ENCODE data around the gene ZNF217. TPM values are rescaled to one million over a fixed set of nuclear protein-coding genes. Genes with fewer than 3 reads are reported as not detected.

ZNF217 gene
- polyA plus RNA-seq, 2 of the 4 experiments (the other 2 are of a cell fraction): 22.2 to 30.5 TPM

- peak; percentile 74 for TF ChIP-seq MAX (IDR thresholded peaks at IDR 0.05)
- no peak; the same call in 1 of the 2 replicates for TF ChIP-seq MYC (IDR thresholded peaks at IDR 0.05; ENCODE audit: borderline replicate concordance, low read length)
- TF ChIP-seq HMGXB4 (CRISPR knock-in tag; IDR thresholded peaks at IDR 0.05; ENCODE audit: borderline replicate concordance): no peak
- TF ChIP-seq JUNB (IDR thresholded peaks at IDR 0.05): peak; percentile 49; the same call in 1 of the 2 replicates
These were observed 16.1 kb upstream of the ZNF217 start (continued) for GRCh38 chr20:53609491-53610445.

- Histone ChIP-seq H3K27ac (peak overlapping the region; percentile 74 to 87), H3K9me3 (no peaks in the 10 kb centered on the region), H3K4me1 (peaks cover 56% of the 10 kb centered on the region), H3K4me3 (peak overlapping the region; percentile 27; the same call in 2 of the 3 replicates), H3K4me2 (peak overlapping the region; percentile 79)
- no peak for FAIRE-seq
- no peak for TF ChIP-seq ELK1 (IDR thresholded peaks at IDR 0.05; ENCODE audit: low read depth, low read length)
- TF ChIP-seq ZFP36 (IDR thresholded peaks at IDR 0.05; ENCODE audit: borderline replicate concordance, partially characterized antibody): no peak
- no peak for TF ChIP-seq RNF2 (IDR thresholded peaks at IDR 0.05; ENCODE audit: borderline replicate concordance, low read depth)
- no peak for TF ChIP-seq EHMT2 (IDR thresholded peaks at IDR 0.05; ENCODE audit: low read depth)
- no peak for TF ChIP-seq NR3C1 (IDR thresholded peaks at IDR 0.05)
- no peak for TF ChIP-seq NPAS2 (CRISPR knock-in tag; IDR thresholded peaks at IDR 0.05; ENCODE audit: borderline replicate concordance)
- no peak for TF ChIP-seq RFX5 (IDR thresholded peaks at IDR 0.05)
- no peak for TF ChIP-seq ATOH8 (CRISPR knock-in tag; IDR thresholded peaks at IDR 0.05; ENCODE audit: low read depth)
- TF ChIP-seq HOXB5 (CRISPR knock-in tag; IDR thresholded peaks at IDR 0.05): no peak
- TF ChIP-seq POLR2AphosphoS2 (conservative IDR thresholded peaks at IDR 0.05; ENCODE audit: low read length): no peak
- no peak for TF ChIP-seq CEBPB (IDR thresholded peaks at IDR 0.05)
- no peak for TF ChIP-seq MAZ (IDR thresholded peaks at IDR 0.05; ENCODE audit: borderline replicate concordance, low read depth, low read length)
- no peak for DNase-seq (ENCODE audit: low read depth in 1 of 2, low spot score in 1 of 2)
- ATAC-seq: no peak
- WGBS (ENCODE audit: missing lambda C conversion rate): 94% methylated on average over 35 of the region's 35 CpGs
- ChIA-PET POLR2A (interaction anchor here (0.6 to 5.6 kb wide), 7 partner anchors 14 to 144 kb away, joined by 3 to 46 read pairs (median 4); partner anchors contain the start of gene ZNF217), CTCF (interaction anchor here (1.1 to 1.4 kb wide), 2 partner anchors 146 to 331 kb away, joined by 3 to 9 read pairs; no protein-coding TSS in a partner anchor)
These were observed 15.1 kb upstream of the ZNF217 start for GRCh38 chr20:53608456-53609452.

Data from A549 (cell line).